Panc1 (cell line): Measurements from ENCODE around the gene IP6K1. TPM values are rescaled to one million over a fixed set of nuclear protein-coding genes. Genes with fewer than 3 reads are reported as not detected.

Experiments used
- ATAC-seq: fragments of 200-7000 bp; cut with Tn5 transposase; 2 replicates; pipeline ENCODE4 v1.9.1; 2020; ENCODE audit warnings: mild to moderate bottlenecking, moderate library complexity
- BruUV-seq: library from RNA; stranded (reverse); fragments of 400-500 nt; replicated peaks from 2 replicates; lab custom pipeline; 2021; lab: Mats Ljungman, UMichigan
- CTCF ChIA-PET: fragments of 300-600 bp; sonication (Branson Sonifier 250); formaldehyde crosslinking; loops from one replicate; lab custom pipeline; 2022; ENCODE audit warnings: antibody characterized with exemption; lab: Charles Lee
- POLR2A ChIA-PET: fragments of 300-600 bp; sonication (Branson Sonifier 250); formaldehyde crosslinking; loops from one replicate; lab custom pipeline; 2022; ENCODE audit warnings: antibody characterized with exemption; lab: Charles Lee
- DNase-seq: peaks from one replicate; pipeline ENCODE4 v3.0.0-alpha.2; 2010; ENCODE audit warnings: low read depth, low spot score
- H3K27ac ChIP-seq: 2 replicates; pipeline ENCODE4 v1.5.1; 2011; ENCODE audit warnings: mild to moderate bottlenecking, low read length, inconsistent platforms
- H3K27me3 ChIP-seq: fragments of 200-500 bp; sonication (Bioruptor generic); 2 replicates; pipeline ENCODE4 v1.6.0; 2014; ENCODE audit warnings: low read length, inconsistent platforms; ENCODE audit not compliant: control insufficient read depth, insufficient read depth
- H3K36me3 ChIP-seq: fragments of 200-500 bp; sonication (Bioruptor generic); 2 replicates; pipeline ENCODE4 v1.5.1; 2014; ENCODE audit warnings: inconsistent platforms, mild to moderate bottlenecking, low read length, moderate library complexity; ENCODE audit not compliant: control insufficient read depth, insufficient read depth
- H3K4me1 ChIP-seq: 2 replicates; pipeline ENCODE4 v1.5.1; 2011; ENCODE audit warnings: inconsistent platforms, mild to moderate bottlenecking, low read length, moderate library complexity; ENCODE audit not compliant: control insufficient read depth, insufficient read depth
- H3K4me3 ChIP-seq, 2 experiments: 2 replicates each; pipeline ENCODE4 v1.5.1; 2011 to 2012; ENCODE audit warnings: low read depth in 2 of 2, low read length in 2 of 2, mild to moderate bottlenecking in 2 of 2, inconsistent platforms in 1 of 2, moderate library complexity in 1 of 2
- H3K9me3 ChIP-seq: fragments of 200-500 bp; sonication (Bioruptor generic); 2 replicates; pipeline ENCODE4 v1.5.1; 2014; ENCODE audit warnings: low read depth, mild to moderate bottlenecking, inconsistent platforms, low read length, moderate library complexity; ENCODE audit not compliant: control insufficient read depth, insufficient read depth
- CTCF ChIP-seq: fragments of 450-650 bp; IDR thresholded peaks from 2 replicates; pipeline ENCODE4 v1.5.1; 2017; ENCODE audit warnings: mild to moderate bottlenecking
- POLR2AphosphoS5 ChIP-seq: IDR thresholded peaks from 2 replicates; pipeline ENCODE4 v1.6.1; 2012; ENCODE audit warnings: mild to moderate bottlenecking, low read depth, low read length, moderate library complexity
- REST ChIP-seq, 2 experiments: IDR thresholded peaks; 2 replicates each; pipeline ENCODE4 v1.6.1; 2011 to 2012; ENCODE audit warnings: low read depth in 2 of 2, control low read depth in 1 of 2, low read length in 1 of 2, mild to moderate bottlenecking in 1 of 2, moderate library complexity in 1 of 2; ENCODE audit not compliant: insufficient read depth in 1 of 2
- SIN3A ChIP-seq: IDR thresholded peaks from 2 replicates; pipeline ENCODE4 v1.6.1; 2012; ENCODE audit warnings: low read depth, mild to moderate bottlenecking, low read length, moderate library complexity, borderline replicate concordance; ENCODE audit not compliant: insufficient read depth
- TCF7L2 ChIP-seq: IDR thresholded peaks from 2 replicates; pipeline ENCODE4 v1.6.1; 2011; ENCODE audit warnings: mild to moderate bottlenecking, low read depth, low read length, inconsistent platforms
- in situ Hi-C: cut with HindIII; loops from 2 replicates; pipeline ENCODE4 v1.10.0; 2016; ENCODE audit warnings: low sequenced_read_pairs, low pct_unique_long_range_greater_than_20kb
- intact Hi-C: fragments of 100-400 bp; cut with micrococcal nuclease; formaldehyde crosslinking; loops from one replicate; pipeline ENCODE4 v1.10.0; 2022; ENCODE audit not compliant: unreplicated experiment
- total RNA-seq: library from RNA; stranded (reverse); gene quantifications from one replicate; pipeline ENCODE4 v1.2.1, GENCODE V29; 2021; ENCODE audit not compliant: unreplicated experiment

The IP6K1 gene
- total RNA-seq, 1 experiment from 2014 or later: 39.8 TPM

GRCh38 chr3:49803465-49804140 is 17.3 kb upstream of the IP6K1 start:
- H3K27ac ChIP-seq: no peak overlapping the region
- in situ Hi-C loops: no loop called here
- BruUV-seq: no TSS peak

More at GRCh38 chr3:49803465-49804140, 17.3 kb upstream of the IP6K1 start:
- POLR2A ChIA-PET: no interaction called here
- TF ChIP-seq TCF7L2: no peak
- no peak for TF ChIP-seq CTCF
- no peak for TF ChIP-seq SIN3A
- TF ChIP-seq POLR2AphosphoS5: no peak
- TF ChIP-seq REST (IDR thresholded peaks at IDR 0.05; ENCODE audit: insufficient read depth in 1 of 2, low read depth in 2 of 2, low read length in 1 of 2): no peak
- H3K4me1 ChIP-seq: no peaks in the 10 kb centered on the region
- intact Hi-C loops: loop anchor here (5.0 kb wide), 1 partner anchor 104 kb away; no protein-coding TSS in a partner anchor
- no peaks in the 10 kb centered on the region for H3K36me3 ChIP-seq
- peak; percentile 39 for ATAC-seq
- no peak for DNase-seq
- no peaks in the 10 kb centered on the region for H3K27me3 ChIP-seq
- peak overlapping the region; percentile 80 for H3K4me3 ChIP-seq
- H3K9me3 ChIP-seq: no peaks in the 10 kb centered on the region
- CTCF ChIA-PET: interaction anchor here (0.5 to 2.7 kb wide), 10 partner anchors 13 to 243 kb away, joined by 3 to 19 read pairs (median 5); partner anchors contain the start of gene MON1A
